Measurements from ENCODE around the gene RNF212B. TPM values are rescaled to one million over a fixed set of nuclear protein-coding genes. Genes with fewer than 3 reads are reported as not detected.

Gene RNF212B
- total and polyA plus RNA-seq, 2 of the 13 experiments (the other 11 are each of a cell fraction or from before 2014, with no cell fraction given): 0.05 TPM; not detected in 1

DNA sequence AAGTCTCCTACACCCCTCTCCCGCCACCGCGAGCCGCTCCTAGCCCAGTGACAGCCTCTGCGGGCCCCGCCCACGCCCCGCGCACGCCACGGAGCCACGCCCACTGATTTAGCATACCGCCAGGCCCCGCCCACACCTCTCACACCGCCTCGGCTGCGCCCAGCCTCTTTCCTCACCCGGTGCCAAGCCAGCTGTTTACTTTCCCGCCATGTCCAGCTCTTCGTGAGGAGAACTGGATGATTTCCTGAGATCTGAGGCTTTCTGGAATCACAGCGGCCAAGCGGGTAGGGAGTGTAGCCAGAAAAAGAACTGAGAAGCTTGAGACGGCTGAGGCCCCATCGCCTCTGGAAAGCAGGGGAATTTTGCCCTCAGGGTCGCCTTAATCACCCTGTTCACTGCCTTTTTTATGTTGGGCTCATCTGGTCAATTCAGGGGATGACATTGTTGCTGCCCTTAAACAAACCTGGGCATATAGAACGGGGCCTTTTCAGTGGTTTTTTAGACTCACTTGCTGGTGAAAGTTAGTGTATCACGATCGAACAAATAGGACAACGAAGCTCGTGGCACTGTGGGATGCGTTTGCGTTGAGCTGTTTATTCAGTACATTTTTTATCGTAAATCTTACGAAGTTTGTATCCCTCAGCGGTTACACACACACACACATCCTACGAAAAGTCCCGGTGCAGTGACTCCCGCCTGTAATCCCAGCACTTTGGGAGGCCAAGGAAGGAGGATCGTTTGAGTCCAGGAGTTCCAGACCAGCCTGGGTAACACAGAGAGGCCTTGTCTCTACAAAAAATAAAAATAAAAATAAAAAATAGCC, at the start of gene RNF212B (continued):
- TF ChIP-seq ZBTB49 (CRISPR knock-in tag; IDR thresholded peaks at IDR 0.05; ENCODE audit: borderline replicate concordance) (no peak), JUND (CRISPR knock-in tag; IDR thresholded peaks at IDR 0.05) (no peak), ZMAT3 (CRISPR knock-in tag; conservative IDR thresholded peaks at IDR 0.05) (no peak), TEAD3 (CRISPR knock-in tag; optimal IDR thresholded peaks at IDR 0.05; ENCODE audit: borderline replicate concordance) (peak; percentile 82), ZNF672 (CRISPR knock-in tag; IDR thresholded peaks at IDR 0.05) (no peak), SMC3 (IDR thresholded peaks at IDR 0.05; ENCODE audit: low read length) (no peak), ZNF558 (CRISPR knock-in tag; IDR thresholded peaks at IDR 0.05; ENCODE audit: borderline replicate concordance) (no peak), XRCC5 (optimal IDR thresholded peaks at IDR 0.05; ENCODE audit: low read length) (peak; percentile 56), ZNF567 (CRISPR knock-in tag; IDR thresholded peaks at IDR 0.05; ENCODE audit: borderline replicate concordance) (no peak), ZNF737 (CRISPR knock-in tag; IDR thresholded peaks at IDR 0.05; ENCODE audit: borderline replicate concordance) (0 out of 2 replicates have a peak, but pooled peaks have one; percentile 18), CREM (IDR thresholded peaks at IDR 0.05) (no peak), CREM (CRISPR knock-in tag; IDR thresholded peaks at IDR 0.05) (no peak), MXI1 (IDR thresholded peaks at IDR 0.05; ENCODE audit: borderline replicate concordance, low read depth, low read length) (peak; percentile 27; the same call in 1 of the 3 replicates), ZMYM4 (CRISPR knock-in tag; IDR thresholded peaks at IDR 0.05) (peak; percentile 71; the same call in 1 of the 2 replicates), ATF3 (CRISPR knock-in tag; IDR thresholded peaks at IDR 0.05) (no peak), SSRP1 (CRISPR knock-in tag; IDR thresholded peaks at IDR 0.05) (no peak), ZNF780A (CRISPR knock-in tag; IDR thresholded peaks at IDR 0.05) (no peak), ZNF703 (CRISPR knock-in tag; IDR thresholded peaks at IDR 0.05; ENCODE audit: borderline replicate concordance) (no peak), PHB2 (IDR thresholded peaks at IDR 0.05; ENCODE audit: partially characterized antibody) (no peak), CENPX (CRISPR knock-in tag; IDR thresholded peaks at IDR 0.05) (no peak), EP300 (IDR thresholded peaks at IDR 0.05; ENCODE audit: low read depth in 2 of 2, low read length in 2 of 2) (no peak), EP300 (CRISPR knock-in tag; IDR thresholded peaks at IDR 0.05; ENCODE audit: borderline replicate concordance) (0 out of 2 replicates have a peak, but pooled peaks have one; percentile 17)
- TF ChIP-seq, protein P1, sequence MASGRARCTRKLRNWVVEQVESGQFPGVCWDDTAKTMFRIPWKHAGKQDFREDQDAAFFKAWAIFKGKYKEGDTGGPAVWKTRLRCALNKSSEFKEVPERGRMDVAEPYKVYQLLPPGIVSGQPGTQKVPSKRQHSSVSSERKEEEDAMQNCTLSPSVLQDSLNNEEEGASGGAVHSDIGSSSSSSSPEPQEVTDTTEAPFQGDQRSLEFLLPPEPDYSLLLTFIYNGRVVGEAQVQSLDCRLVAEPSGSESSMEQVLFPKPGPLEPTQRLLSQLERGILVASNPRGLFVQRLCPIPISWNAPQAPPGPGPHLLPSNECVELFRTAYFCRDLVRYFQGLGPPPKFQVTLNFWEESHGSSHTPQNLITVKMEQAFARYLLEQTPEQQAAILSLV (CRISPR knock-in tag; IDR thresholded peaks at IDR 0.05; ENCODE audit: borderline replicate concordance): 0 out of 2 replicates have a peak, but pooled peaks have one; percentile 17
- TF ChIP-seq, protein P2, sequence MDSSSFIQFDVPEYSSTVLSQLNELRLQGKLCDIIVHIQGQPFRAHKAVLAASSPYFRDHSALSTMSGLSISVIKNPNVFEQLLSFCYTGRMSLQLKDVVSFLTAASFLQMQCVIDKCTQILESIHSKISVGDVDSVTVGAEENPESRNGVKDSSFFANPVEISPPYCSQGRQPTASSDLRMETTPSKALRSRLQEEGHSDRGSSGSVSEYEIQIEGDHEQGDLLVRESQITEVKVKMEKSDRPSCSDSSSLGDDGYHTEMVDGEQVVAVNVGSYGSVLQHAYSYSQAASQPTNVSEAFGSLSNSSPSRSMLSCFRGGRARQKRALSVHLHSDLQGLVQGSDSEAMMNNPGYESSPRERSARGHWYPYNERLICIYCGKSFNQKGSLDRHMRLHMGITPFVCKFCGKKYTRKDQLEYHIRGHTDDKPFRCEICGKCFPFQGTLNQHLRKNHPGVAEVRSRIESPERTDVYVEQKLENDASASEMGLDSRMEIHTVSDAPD (CRISPR knock-in tag; IDR thresholded peaks at IDR 0.05): no peak
- TF ChIP-seq, protein P3, sequence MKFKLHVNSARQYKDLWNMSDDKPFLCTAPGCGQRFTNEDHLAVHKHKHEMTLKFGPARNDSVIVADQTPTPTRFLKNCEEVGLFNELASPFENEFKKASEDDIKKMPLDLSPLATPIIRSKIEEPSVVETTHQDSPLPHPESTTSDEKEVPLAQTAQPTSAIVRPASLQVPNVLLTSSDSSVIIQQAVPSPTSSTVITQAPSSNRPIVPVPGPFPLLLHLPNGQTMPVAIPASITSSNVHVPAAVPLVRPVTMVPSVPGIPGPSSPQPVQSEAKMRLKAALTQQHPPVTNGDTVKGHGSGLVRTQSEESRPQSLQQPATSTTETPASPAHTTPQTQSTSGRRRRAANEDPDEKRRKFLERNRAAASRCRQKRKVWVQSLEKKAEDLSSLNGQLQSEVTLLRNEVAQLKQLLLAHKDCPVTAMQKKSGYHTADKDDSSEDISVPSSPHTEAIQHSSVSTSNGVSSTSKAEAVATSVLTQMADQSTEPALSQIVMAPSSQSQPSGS (CRISPR knock-in tag; IDR thresholded peaks at IDR 0.05): no peak

Measured in HepG2 (cell line).